ENCODE measurements around the gene LMCD1.

- TF ChIP-seq REST (IDR thresholded peaks at IDR 0.05; ENCODE audit: insufficient read depth in 1 of 2, low read depth in 2 of 2, low read length in 2 of 2) (no peak), POLR2AphosphoS5 (IDR thresholded peaks at IDR 0.05; ENCODE audit: low read depth, low read length) (no peak), TAF1 (IDR thresholded peaks at IDR 0.05; ENCODE audit: borderline replicate concordance, insufficient read depth, low read length) (no peak), SIN3A (IDR thresholded peaks at IDR 0.05; ENCODE audit: borderline replicate concordance, insufficient read depth, low read length) (no peak)
These were observed 79.8 kb downstream of the LMCD1 start for GRCh38 chr3:8581373-8581772.

All from PFSK-1 (cell line).